HG02973 (cell line): ENCODE results near the gene CPT1A.
"Not testable (repeated sequence)": the region's sequence is repeated elsewhere in the genome, so short reads cannot be mapped to it uniquely, and the experiment has no call there.

Experiments used
- ATAC-seq: cut with Tn5 transposase; IDR thresholded peaks from one replicate; pipeline ENCODE4 v1.9.1; 2021; ENCODE audit warnings: moderate library complexity; ENCODE audit not compliant: unreplicated experiment

CPT1A gene

GRCh38 chr11:68841718-68842426 lies at the start of gene CPT1A:
CPT1A (minus strand) TSS chr11:68841916; CDS start chr11:68815474, 26,442 bp downstream.
- ATAC-seq = peak; percentile 32

- ATAC-seq = no peak
These were observed 48.9 kb upstream of the CPT1A start for GRCh38 chr11:68890490-68891231.

GRCh38 chr11:68889948-68890446 lies 48.3 kb upstream of the CPT1A start:
- no peak for ATAC-seq

DNA sequence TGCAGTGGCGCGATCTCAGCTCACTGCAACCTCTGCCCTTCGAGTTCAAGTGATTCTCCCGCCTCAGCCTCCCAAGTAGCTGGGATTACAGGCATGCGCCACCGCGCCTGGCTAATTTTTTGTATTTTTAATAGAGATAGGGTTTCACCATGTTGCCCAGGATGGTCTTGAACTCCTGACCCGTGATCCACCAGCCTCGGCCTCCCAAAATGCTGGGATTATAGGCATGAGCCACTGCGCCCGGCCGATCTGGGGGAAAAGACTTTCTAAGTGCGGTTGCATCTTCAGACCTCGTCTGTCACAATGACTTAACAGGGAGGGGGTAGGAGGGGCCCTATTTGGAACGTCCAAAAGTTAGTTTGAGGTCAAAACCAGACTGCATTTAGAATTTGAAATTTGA lies 43.1 kb upstream of the CPT1A start:
- ATAC-seq = not testable (repeated sequence)

GRCh38 chr11:68882391-68882790 lies 40.7 kb upstream of the CPT1A start:
- ATAC-seq = no peak

- ATAC-seq = no peak
These were observed 39.6 kb upstream of the CPT1A start for GRCh38 chr11:68881320-68881719.

- ATAC-seq = no peak
These were observed 39.1 kb upstream of the CPT1A start for GRCh38 chr11:68880851-68881250.

DNA sequence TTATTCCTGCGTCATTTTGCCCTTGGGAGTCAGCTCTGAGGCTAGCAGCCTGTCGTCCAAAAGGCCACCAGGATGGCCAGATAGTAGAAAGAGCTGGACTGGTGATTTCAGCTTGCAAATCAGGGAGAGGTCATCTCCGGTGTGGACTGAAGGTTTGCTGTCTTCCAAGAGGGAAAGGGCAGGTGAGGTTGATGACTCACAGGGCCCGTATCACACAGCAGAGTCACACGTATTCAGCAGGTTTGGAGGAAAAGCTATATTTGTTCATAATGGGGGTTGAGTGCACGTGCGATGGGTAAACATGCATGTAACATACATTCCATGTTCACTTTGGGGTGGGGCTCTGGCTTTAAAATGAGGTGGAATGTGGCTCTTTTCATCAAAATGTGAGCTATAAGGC lies 36.3 kb upstream of the CPT1A start:
- no peak for ATAC-seq

DNA sequence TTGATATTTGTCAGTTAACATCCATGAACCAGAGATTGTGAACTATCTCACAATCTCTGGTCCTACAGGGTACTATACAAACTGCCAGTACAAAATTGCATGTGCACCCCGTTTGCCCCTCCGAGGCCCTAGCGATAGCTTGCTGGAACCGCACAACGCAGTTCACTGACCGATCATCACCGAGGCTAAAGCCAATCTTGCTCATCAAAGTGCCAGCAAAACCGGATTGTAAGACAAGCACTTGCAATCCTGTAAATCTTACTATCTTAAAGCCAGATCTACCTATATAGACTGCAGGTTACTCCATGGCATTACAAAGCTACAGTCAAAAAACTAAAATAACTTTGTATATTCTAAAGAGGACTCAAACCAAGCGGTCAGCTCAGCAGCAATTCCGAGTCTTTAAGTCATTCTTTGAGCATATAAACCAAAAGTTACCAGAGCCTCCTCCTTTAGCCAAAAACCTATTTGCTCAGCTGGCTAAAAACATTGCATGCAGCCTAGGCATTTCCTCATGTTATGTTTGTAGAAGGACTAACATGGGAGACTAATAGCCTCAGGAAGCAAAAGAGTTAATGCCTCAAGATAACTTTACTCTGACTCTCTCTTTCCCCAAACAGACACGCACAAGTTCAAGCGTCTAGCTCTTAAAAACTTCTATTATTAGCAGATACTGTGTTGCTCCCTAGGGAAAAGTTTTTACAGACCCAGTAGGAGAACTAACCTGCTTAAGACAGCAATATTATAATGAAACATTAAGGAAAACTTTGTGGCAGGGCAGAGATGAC lies 30.7 kb upstream of the CPT1A start:
- ATAC-seq = no peak

- no peak for ATAC-seq
These were observed 28.8 kb upstream of the CPT1A start for GRCh38 chr11:68870470-68870869.

- ATAC-seq = no peak
These were observed 26.6 kb upstream of the CPT1A start for GRCh38 chr11:68868221-68868835.

DNA sequence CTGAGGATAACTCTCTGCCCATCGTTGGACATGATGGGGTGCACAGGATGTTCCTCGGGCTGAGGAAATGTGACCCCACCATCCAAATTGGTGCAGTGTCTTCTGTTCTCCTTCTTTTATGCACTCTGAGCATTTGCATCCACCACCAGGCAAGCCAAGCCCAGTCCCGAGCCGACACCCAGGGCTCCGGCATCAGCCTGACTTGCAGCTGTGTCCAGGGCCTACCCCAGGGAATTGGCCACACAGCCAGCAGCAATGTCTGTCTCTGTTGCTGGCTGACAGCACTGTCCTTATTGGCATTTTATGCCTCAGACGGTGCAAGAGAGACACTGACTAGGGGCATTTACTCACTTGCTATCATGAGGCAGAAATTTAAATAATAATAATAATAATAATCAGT lies 25.4 kb upstream of the CPT1A start:
- no peak for ATAC-seq

DNA sequence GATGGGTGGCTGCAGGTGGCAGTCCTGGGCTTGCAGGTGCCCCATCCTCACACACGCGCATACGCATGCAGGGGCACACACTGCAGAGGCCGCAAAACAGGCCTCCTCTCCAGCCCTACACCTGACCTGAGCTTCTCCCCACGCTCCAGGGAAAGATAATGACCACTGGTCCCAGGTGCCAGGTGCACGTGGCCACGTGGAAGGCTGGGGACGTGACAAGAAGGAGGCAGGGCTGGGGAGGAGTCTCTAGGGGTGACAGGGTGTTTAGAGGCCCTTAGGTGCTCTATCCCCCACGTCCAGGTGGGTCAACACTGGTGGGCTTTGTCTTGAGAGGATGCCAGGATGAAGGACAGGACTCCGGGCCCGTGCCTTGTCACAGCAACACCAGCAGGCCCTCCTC lies 23.5 kb upstream of the CPT1A start:
- ATAC-seq = no peak

- ATAC-seq = no peak
These were observed 22.0 kb upstream of the CPT1A start for GRCh38 chr11:68863553-68864265.

- ATAC-seq = no peak
These were observed 20.7 kb upstream of the CPT1A start for GRCh38 chr11:68862421-68862820.

GRCh38 chr11:68859123-68859522 lies 17.4 kb upstream of the CPT1A start:
- ATAC-seq = no peak

- no peak for ATAC-seq
These were observed 15.4 kb upstream of the CPT1A start for GRCh38 chr11:68857037-68857586.

DNA sequence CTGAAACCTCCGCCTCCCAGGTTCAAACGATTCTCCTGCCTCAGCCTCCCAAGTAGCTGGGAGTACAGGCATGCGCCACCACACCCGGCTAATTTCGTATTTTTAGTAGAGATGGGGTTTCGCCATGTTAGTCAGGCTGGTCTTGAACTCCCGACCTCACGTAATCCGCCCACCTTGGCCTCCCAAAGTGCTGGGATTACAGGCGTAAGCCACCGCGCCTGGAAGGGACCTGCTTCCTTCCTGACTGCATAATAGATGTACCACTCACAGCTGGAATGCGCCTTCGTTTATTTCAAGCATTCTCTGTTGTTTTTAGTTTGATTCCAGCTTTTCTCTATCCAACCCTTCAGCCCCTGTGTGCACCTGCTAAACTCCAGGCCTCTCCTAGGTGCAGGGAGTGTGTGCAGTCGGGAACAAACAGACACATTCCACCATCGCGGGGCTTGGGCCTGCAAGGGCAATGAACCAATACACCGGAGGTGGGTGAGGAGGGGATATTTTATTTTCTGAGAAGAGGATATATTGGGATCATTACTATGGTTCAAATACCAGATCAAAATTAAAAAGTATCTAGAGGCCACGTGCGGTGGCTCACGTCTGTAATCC lies 14.8 kb upstream of the CPT1A start:
- ATAC-seq = not testable (repeated sequence)

DNA sequence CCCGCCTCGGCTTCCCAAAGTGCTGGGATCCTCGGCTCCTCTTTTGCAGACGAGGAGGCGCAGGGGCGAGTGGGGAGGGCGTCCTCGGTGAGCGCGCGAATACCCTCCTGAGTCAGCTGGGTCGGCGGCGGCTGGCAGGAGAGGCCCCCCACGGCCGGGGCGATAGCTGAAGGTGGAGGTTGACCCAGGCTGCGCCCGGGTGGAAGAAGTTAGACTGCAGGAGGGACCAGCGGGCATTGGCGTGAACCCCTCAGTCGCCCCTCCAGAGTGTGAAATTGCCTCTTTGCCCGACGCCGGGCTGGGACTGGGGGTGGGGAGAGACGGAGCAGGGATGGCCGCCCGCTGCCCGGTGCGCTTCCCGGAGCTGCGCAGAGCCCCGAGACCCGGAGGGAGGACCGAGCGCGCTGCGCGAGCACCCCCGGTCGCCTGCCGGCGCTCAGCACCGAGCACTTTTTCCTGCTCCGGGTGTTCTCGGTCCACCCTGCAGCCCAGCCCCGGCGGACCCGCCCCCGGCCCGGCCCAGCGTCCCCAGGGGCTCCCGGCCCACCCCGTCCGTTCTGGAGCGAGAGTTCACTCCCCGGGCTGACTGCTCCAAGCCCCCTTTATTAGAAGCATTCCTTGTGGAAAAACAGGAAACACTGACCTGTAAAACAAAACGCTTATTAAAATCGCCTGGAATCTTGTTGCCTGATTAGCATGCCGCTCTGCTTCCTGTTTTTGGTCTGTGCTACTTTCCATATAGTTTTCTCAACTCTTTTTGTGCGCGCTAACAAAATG lies 13.7 kb upstream of the CPT1A start:
- ATAC-seq = no peak
